Hindlimb muscle (tissue), 1 donor: ENCODE data around the gene PDCD1. TPM values are rescaled to one million over a fixed set of nuclear protein-coding genes. Genes with fewer than 3 reads are reported as not detected.
A peak's percentile ranks its signal among the peaks of the same experiment; 100 is the strongest.
"Not testable (repeated sequence)": the region's sequence is repeated elsewhere in the genome, so short reads cannot be mapped to it uniquely, and the experiment has no call there.

Experiments used
- DNase-seq: peaks from one replicate; pipeline ENCODE4 v3.0.0-alpha.2; 2013
- polyA plus RNA-seq: library from polyadenylated mRNA; unstranded; fragments of 120-200 nt; gene quantifications from one replicate; pipeline ENCODE4 v1.2.1, GENCODE V29; 2013; ENCODE audit not compliant: insufficient read length

PDCD1 gene
- polyA plus RNA-seq, 1 donor: 0.12 TPM

GRCh38 chr2:241877989-241878970, 19.6 kb upstream of the PDCD1 start:
- DNase-seq: peak; percentile 76

DNA sequence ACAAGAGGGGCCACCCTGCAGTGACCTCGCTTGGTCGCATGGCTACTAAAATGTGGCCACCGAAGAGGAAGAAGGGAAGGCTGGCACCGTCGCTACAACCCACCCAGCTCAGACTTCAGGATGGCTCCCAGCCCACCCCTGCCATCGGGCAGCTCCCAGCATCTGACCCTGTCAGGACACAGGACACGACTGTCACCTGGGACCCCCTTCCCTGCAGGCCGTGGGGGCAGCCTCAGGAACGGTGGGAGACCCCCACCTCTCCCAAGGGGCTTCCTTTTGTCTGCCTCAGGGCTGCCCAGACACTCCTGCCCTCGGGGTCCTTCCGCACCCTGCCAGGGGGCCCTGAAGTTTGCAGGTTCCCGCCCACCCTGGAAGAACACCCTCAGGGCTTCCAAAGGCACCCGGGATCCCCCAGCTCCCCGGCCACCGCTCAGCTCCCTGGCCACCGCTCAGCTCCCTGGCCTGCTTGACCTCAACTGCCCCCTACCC, 18.5 kb upstream of the PDCD1 start:
- DNase-seq: no peak

- no peak for DNase-seq
Observed at GRCh38 chr2:241876528-241877196, 18.0 kb upstream of the PDCD1 start.

GRCh38 chr2:241875754-241876527, 17.2 kb upstream of the PDCD1 start:
- DNase-seq: not testable (repeated sequence)

DNA sequence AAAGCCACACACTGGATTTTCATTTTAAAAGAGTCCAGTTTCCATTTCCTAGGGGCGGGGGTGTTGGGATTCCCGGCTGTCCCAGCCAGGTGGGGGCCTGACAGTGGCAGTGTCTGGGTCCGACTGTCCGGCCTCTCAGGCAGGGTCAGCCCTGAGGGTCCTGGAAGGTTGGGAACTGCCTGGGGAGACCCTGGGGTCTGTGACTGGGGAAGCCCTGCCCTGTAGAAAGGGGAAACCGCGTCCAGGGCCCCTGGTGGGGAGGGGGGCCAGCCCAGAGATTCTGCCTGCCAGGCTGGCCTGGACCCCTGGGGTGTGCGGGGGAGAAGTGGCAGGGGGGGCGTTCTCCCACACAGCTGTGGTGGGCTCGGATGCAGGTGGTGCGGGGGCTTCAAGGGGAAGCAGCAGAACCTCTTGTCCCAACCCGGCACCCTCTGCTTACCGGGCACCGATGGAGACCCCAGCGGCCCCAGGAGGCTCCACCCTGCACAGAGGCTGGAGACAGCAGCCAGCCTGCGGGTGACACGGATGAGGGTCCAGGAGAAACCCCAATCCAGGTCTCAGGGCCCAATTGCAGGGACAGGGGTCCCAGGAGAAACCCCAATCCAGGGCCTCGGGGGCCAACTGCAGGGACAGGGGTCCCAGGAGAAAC, 15.7 kb upstream of the PDCD1 start:
- DNase-seq: no peak

DNA sequence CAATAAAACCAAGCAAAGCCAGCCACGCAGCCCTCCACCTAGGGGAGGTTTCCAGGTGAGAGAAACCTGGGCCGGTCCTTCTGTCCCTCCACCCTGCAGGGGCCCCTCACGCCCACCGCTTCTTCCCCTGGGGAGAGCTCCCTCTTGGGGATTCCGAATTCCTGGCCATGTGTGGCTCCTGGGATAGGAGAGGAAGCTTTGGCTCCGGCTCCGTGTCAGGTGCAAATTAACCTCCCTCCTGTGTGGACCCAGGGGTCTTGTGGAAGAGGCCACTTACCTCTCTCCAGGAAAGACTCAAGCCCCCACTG, 15.1 kb upstream of the PDCD1 start:
- DNase-seq: no peak

DNA sequence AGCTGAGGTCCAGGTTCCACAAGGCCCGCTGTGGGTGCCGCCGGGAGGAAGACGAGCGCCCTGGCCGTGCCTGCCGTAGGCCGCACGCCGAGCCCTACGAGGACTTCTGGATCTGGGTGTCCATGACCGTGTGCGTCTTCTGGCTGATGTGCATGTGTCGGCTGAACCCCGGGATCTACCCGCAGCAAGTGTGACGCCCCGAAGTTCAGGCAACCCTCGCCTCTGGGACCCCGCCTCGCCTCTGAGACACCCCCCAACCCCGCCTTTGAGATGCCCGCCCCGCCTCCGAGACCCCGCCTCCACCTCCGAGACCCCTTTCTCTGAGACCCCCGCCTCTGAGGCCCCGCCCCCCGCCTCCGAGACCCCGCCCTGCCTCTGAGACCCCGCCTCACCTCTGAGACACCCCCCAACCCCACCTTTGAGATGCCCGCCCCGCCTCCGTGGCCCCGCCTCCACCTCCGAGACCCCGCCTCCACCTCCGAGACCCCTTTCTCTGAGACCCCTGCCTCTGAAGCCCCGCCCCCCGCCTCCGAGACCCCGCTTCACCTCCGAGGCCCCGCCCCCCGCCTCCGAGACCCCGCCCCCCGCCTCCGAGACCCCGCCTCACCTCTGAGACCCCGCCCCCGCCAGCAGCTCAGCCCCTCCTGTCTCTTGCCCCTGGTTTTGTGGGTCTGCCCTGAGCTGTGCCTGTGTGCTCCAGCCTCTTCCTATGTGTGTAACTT, 14.5 kb upstream of the PDCD1 start:
- no peak for DNase-seq

DNA sequence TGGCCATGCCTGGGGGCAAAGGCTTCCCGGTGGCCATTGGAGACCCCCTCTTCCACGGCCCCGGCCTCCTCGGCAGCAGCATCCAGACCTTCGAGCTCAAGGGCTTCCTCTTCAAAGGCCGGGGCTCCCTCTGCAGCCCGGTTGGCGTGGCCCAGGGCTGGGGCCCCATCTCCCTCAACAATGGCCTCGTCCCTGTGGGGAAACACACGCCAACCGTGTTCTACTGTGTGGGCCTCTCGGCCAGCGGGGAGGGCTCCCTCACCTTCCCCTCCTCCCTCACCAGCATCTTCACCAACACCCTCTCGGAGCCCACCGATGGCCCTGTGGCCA, 13.6 kb upstream of the PDCD1 start:
- DNase-seq: no peak

DNA sequence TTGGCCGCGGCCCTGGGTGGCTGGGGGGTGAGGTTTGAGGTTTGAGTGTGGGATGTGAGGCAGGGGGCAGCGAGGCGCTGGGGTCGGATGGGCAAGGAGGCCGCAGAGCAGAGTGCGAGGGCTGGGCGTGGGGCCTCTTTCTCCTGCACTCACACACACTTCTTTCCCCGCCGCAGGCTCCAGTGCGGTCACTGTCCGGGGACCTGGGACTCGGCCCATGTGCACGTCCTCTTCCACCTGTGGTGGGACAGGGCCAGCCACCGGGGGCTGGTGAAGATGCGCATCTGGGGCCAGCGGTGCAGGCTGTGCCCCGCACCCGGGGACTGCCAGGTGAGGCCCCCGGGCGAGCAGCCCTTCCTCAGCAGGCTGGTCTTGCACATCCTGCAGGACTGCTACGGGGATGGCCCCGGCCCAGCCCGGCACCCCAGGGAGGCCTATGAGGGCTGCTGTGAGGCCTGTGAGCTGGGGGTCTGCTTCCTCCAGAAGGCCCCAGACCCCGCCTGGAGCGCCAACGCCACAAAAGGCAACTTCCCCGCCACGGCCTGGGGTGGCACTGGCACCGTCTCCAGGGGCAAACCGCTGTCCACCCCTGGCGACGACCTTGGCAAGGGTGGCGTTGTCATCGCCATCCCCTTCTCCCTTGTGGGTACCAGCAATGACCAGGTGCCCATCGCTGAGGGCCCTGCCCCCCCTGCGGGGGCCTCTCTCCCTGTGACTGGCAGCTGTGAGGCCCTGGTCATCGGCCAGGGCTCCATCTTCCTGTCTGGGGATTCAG, 13.0 kb upstream of the PDCD1 start:
- no peak for DNase-seq

GRCh38 chr2:241870611-241871537, 12.2 kb upstream of the PDCD1 start:
- no peak for DNase-seq

DNA sequence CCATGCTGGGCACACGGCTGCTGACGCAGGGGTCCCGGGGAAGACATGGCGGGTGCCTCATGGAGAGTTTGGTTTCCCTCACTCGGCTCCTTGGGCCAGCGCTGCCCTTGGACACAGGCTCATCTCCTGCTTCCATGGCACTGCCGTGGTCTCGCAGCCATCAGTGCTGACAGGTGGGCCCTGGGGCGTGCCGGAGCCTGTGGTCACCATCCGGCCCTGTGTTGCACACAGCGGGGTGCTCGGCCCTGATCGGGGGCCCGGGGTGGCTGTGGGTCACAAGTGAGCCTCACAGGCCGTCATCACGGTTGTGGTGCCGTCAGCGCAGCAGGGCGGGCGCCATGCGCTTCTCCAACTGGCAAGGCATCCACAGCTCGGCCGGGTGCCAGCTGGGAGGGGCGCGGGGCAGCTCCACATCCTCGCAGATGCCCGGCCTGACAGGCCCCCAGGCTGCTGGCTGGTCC, 11.4 kb upstream of the PDCD1 start:
- no peak for DNase-seq

DNA sequence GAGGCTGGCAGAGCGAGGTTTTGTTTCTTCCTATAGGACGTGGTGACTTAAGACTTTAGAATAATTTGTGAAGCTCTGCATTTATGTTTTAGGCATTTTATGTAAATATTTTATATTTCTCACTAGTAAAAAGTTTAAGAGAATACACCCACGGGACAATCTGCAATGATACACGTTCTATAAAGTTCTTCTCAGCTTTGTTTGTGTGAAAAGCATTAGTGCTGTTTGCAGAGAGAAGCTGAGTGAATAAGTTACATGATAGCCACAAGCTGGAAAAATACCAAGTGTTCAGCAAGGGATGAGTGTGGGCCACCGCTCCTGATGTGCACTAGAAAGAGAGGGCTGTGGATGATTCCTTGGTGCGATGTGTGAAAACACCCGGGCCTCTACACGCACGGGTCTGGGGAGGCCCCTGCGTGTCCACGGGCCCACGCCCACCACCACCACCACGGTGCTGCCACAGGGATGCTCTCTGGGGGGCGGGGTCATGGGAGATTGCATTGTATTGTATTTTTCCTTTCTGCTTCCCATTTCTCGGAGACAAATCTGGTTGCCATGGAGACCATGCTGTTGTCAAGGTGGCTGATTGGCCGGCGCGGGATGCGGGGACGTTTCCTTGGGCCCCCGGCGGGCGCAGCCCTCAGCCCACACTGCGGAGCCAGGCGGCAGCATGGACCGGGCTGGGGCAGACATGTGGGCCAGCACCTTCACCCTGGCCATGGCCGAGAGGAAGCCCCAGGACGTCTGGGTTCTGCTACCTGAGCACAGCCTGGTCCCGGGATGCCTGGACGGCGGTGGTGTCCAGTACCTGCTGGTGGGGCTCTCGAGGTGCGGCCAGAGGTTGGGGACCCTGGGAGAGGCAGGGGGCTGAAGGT, 10.6 kb upstream of the PDCD1 start, which contains the start of gene RTP5:
Gene RTP5 (plus strand): TSS at position 643 of the 875 bp plus-strand sequence. CDS start 28 bp downstream, at position 671.
- no peak for DNase-seq

- no peak for DNase-seq
Observed at GRCh38 chr2:241868661-241869081, 10.0 kb upstream of the PDCD1 start.

GRCh38 chr2:241867776-241868420, 9.2 kb upstream of the PDCD1 start:
- no peak for DNase-seq

- DNase-seq: no peak
Observed at GRCh38 chr2:241866790-241867645, 8.3 kb upstream of the PDCD1 start.

DNA sequence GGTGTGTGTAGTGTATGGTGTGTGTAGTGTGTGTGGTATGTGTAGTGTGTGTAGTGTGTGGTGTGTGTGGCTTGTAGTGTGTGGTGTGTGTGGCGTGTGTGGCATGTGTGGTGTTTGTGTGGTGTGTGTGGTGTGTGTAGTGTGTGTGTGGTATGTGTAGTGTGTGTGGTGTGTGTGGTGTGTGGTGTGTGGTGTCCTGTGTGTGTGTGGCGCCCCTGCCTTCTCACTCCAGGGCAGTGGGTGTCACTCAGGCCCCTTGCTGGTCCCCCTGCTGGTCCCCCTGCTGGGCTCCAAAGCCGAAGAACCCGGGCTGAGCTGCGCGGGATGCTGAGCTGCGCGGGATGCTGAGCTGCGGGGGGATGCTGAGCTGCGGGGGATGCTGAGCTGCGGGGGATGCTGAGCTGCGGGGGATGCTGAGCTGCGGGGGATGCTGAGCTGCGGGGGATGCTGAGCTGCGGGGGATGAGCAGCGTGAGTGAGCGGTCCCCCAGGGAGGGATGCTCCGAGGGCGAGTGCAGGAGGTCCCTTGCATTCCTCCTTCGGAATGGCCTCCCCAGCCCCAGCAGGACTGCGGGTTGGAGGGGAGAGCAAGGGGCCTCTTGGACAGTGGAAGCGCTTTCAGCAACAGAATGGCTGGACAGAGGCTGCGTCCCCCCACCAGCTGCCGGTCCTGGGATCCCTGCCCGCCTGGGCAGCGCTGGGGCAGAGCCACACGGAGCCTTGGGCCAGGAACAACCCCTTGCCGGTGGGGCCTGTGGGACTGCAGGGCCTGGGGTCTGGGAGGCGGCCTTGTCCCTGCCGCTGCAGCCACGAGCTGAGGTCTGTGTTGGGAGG, 7.5 kb upstream of the PDCD1 start:
- peak; percentile 41 for DNase-seq
